Stimulated activated CD4-positive, alpha-beta T cell treated with anti-CD3 and anti-CD28 coated beads, TNF-alpha, amount 100 ng/mL, for 24 hours (primary cell): ENCODE data around the gene C20orf144.

Experiments
- DNase-seq, 3 experiments: peaks; one replicate each; pipeline ENCODE4 v3.0.0-alpha.2; 2020; ENCODE audit warnings: low read depth in 3 of 3

Gene C20orf144

DNA sequence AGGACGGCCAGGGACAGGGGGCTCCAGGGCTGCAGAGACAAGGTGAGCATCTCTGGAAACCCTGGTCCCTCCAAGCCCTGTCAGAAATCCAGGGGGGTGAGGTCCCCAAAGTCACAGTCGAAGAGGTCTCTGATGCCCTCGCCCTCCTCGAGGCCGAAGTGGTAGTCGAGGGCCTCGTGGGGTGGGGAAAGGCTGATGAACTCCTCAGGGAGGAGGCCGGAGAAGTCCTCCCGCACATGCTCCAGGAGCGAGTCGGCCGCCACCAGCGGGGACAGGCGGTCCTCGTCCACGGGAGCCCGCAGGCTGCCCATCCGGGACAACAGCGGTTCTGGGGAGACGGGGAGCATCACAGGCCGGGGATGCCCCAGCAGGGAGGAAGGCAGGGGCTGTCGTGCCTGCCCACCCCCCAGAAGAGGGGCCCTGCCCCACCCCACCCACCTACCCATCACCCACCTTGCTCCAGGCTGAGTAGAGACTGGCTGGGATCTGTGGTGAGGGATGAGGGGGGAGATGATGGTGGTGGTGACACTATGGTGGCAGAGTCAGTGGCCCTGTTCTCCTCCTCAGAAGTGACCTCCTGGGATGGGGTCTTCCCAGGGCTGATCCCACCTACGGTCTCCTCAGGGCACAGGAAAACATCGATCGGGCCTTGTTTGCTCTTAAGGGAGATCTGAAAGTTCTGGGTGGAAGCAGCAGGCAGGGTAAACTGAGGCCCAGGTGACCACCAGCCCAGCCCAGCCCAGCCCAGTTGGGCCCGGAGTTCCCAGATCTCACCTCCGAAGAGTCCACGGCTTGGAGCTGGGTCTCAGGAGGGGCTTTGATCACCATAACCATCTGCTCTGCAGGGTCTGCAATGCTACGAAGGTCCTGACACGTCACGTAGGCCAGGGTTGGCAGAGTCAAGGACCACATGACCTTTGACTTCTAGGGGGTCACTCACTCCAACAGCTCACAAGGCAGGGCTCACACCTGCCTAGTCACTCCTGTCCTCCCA is 14.8 kb downstream of the C20orf144 start:
- DNase-seq: no peak

GRCh38 chr20:33677991-33678702 is 16.0 kb downstream of the C20orf144 start:
- no peak for DNase-seq

DNA sequence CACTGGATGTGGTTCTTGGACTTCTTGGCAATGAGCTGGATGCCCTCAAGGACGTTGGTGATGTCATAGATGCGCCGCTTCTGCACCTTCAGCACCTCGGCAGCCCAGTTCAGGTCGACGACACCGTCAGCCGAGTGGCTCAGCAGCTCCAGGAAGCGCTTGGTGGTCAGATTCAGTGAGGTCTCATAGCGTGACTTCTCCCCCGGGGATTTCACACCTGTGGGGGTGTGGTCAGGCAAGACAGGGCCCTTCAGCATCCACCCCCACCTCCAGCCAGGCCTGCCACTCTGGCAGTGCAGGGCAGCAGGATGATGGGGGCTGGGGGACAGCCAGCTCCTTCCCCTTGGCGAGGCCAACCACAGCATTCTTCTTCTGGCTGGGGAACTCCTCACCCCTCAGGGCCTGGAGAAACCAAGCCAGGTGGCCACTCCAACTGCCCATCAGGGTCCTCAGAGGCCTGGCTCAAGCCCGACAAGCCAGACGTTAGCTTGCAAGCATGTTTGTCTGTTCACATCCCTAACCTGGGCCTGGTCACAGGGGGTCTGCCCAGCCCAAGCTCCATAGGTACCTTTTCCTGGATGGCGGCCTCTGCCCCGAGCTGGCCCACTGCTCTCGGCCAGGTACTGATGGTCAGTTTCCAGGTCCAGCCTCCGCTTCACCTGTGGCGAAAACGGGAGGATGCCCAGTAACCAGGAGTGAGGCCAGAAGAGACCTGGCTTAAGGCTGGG is 17.8 kb downstream of the C20orf144 start:
- no peak for DNase-seq

- DNase-seq: no peak
These were observed 18.6 kb downstream of the C20orf144 start for GRCh38 chr20:33680686-33681085.

GRCh38 chr20:33681288-33681687 is 19.2 kb downstream of the C20orf144 start:
- DNase-seq: no peak

- no peak for DNase-seq
These were observed 19.7 kb downstream of the C20orf144 start for GRCh38 chr20:33681728-33682353.

DNA sequence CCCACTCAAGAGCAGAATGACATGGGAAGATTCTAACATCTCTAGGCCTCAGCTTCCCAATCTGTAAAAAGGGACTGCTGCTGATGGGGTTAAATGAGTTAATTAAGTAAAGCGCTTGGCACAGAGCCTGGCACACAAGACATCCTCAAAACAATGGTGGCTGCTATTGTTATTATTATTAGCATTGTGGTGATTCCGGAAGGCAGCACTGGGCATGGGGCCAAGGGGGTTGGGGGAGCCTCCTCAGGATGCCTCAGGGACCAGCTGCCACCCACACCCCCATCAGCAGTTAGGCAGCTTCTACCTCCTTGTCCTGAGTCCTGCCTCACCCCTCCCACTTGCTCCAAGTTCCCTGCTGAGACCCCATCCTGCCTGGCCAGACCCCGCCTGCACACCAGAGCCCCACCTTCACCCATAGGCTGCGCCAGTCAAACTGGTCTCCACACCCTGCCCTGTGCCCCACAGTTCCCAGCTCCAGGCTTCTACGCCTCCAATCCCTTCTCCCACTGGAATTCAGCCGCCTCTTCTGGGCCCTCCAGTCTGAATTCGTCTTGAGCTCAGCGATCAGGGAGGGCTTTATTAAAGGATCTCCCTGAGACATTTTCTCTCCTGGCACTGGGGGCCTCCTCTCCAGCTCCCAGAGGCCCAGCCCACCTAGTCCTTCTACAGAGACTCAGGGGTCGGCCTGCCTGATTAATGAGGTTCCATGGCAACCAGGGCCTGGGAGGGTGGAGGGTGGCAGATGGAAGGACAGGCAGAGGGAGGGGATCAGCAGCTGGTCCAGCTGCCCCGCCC is 22.6 kb downstream of the C20orf144 start:
- no peak for DNase-seq

- peak; percentile 29 to 80 (median 57) for DNase-seq
These were observed 23.4 kb downstream of the C20orf144 start for GRCh38 chr20:33685328-33686099.

GRCh38 chr20:33686100-33686983 is 24.2 kb downstream of the C20orf144 start, which contains the start of gene E2F1:
Gene E2F1 (minus strand): TSS chr20:33686385. CDS start chr20:33686264, 121 bp downstream.
- DNase-seq: peak; percentile 87 to 97 (median 93)

- DNase-seq: no peak
These were observed 24.8 kb downstream of the C20orf144 start for GRCh38 chr20:33686984-33687366.

DNA sequence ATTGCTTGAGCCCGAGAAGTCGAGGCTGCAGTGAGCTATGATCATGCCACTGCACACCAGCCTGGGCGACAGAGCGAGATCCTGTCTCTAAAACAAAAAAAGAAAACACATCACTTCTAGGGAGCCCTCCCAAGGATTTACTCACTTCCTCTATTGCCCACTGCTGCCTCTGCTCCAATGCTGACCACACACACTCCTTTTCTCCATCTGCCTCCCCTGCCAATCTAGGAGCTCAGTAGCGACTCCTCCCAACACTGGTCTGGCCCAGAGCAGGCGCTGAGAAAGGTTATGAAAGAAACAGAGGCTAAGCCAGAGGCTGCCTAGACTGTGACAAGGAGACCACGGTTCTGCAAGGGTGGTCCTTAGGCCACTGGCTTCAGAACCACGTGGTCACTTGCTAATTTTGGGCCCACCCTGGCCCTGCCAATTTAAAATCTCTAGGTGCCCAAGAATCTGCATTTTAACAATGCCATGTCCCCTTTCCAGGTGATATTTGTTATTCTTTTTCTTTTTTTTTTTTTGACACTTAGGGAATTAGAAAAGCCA is 25.3 kb downstream of the C20orf144 start:
- no peak for DNase-seq

GRCh38 chr20:33687993-33688937 is 26.1 kb downstream of the C20orf144 start:
- no peak for DNase-seq

DNA sequence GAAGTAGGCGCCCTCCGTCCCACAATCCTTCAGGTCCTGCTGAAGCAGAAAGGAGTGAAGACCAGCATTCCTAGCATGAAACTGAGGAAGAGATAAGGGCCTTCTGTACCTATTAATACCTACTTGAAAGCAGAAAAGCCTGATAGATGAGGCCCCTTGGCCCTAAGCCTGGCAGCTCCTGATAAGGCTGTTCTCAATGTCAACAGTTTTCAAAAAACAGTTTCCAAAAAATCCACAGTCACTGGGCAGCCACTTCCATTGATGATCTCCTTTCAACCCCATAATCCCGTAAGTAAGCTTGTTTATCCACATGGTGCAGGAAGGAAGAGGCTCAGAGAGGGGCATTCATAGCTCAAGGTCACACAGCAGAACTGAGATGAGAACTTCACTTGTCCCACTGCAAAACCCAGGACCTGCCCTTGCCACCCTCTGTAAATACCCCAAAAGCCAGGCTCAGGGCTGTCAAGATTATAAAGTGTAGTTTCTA is 26.9 kb downstream of the C20orf144 start:
- DNase-seq: no peak

- no peak for DNase-seq
These were observed 27.4 kb downstream of the C20orf144 start for GRCh38 chr20:33689493-33689892.

DNA sequence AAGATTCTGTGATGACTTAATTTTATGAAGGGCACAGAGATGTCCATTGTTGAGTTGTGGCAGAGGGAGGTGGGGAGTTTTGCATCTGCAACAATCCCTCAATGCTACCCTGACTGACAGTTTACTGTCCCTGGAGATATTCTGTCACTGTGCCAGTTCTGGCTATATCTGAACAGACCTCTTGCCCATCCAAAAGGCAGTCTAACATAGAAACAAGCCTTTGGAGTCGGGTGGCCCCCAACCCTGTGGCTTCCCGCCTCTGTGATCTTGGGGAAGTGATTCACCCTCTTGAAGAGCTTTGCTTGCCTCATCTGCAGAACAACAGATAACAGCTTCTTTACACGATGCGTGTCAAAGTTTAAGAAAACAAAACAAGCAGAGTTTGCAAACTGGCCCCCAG is 27.8 kb downstream of the C20orf144 start:
- no peak for DNase-seq

DNA sequence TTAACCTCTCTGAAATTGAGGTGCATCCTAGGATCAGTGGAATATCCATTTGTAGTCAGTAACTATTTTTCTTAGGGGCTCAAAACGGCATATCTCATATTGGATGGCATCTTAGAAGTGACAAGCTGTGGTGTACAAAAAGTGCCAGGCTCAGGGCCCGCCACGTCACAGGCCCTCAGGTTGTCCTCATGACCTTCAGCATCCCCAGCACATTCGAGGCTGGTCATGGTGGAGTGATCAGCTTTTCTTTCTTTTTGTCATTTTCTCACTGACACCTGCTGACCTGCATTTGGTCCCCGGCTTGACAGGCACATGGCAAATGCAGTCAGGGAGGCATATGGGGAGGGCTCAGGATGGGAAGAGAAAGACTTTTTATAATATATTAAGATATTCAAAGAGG is 31.2 kb downstream of the C20orf144 start:
- no peak for DNase-seq
